Transverse colon (tissue), 4 donors: Measurements from ENCODE around the gene OSTN. TPM values are rescaled to one million over a fixed set of nuclear protein-coding genes. Genes with fewer than 3 reads are reported as not detected.

Experiments
- DNase-seq: peaks from one replicate; pipeline ENCODE4 v3.0.0-alpha.2; 2019
- H3K27ac ChIP-seq, 4 donors: fragments of 200-600 bp; sonication (generic); 2 replicates each; pipeline ENCODE4 v1.5.1; 2016 to 2018; ENCODE audit warnings: inconsistent platforms in 4 of 4
- H3K27me3 ChIP-seq: fragments of 200-600 bp; sonication (generic); 2 replicates; pipeline ENCODE4 v1.5.1; 2017; ENCODE audit warnings: inconsistent platforms
- H3K36me3 ChIP-seq, 4 donors: fragments of 200-600 bp; sonication (generic); 2 replicates each; pipeline ENCODE4 v1.5.1; 2017 to 2019; ENCODE audit warnings: inconsistent platforms in 4 of 4
- H3K4me1 ChIP-seq, 4 donors: fragments of 200-600 bp; sonication (generic); 2 replicates each; pipeline ENCODE4 v1.5.1; 2017 to 2020; ENCODE audit warnings: inconsistent platforms in 4 of 4
- H3K4me3 ChIP-seq, 4 donors: fragments of 200-600 bp; sonication (generic); 1 replicate in 1 of 4; 2 replicates in 3 of 4; pipeline versions ENCODE4 v1.5.1 to v1.6.1; 2017 to 2019; ENCODE audit warnings: inconsistent platforms in 4 of 4
- H3K9me3 ChIP-seq, 2 donors: fragments of 200-600 bp; sonication (generic); 2 replicates each; pipeline ENCODE4 v1.5.1; 2017 to 2019; ENCODE audit warnings: inconsistent platforms in 2 of 2
- CTCF ChIP-seq, 5 experiments: fragments of 200-600 bp in 3 of 5; fragments of 450-650 bp in 2 of 5; sonication (generic) in 3 of 5; IDR thresholded peaks; 1 replicate in 2 of 5; 2 replicates in 3 of 5; pipeline ENCODE4 v1.5.1; 2016 to 2017; ENCODE audit warnings: antibody characterized with exemption in 5 of 5, inconsistent platforms in 3 of 5, mild to moderate bottlenecking in 2 of 5, moderate library complexity in 1 of 5
- EP300 ChIP-seq: sonication (generic); formaldehyde crosslinking; IDR thresholded peaks from one replicate; pipeline ENCODE4 v1.6.1; 2017; ENCODE audit warnings: antibody characterized with exemption, low read depth
- POLR2A ChIP-seq: fragments of 450-650 bp; IDR thresholded peaks from one replicate; pipeline ENCODE4 v1.6.1; 2016; ENCODE audit warnings: antibody characterized with exemption, mild to moderate bottlenecking, moderate library complexity
- POLR2AphosphoS5 ChIP-seq, 3 donors: sonication (generic); formaldehyde crosslinking; IDR thresholded peaks; one replicate each; pipeline ENCODE4 v1.6.1; 2016; ENCODE audit warnings: antibody characterized with exemption in 3 of 3
- WGBS, 2 donors: methylation state at CpG; one replicate each; pipeline ENCODE4 v1.1.5; 2018; ENCODE audit warnings: low coverage in 1 of 2; 5-methylcytosine and 5-hydroxymethylcytosine counted together
- in situ Hi-C, 4 donors: fragments of 200-750 bp; cut with MboI; loops; one replicate each; pipeline versions ENCODE4 v1.15.0 to v1.15.1; 2017; ENCODE audit warnings: low sequenced_read_pairs in 3 of 4, low pct_ligation_motif_present in 1 of 4, low pct_unique_long_range_greater_than_20kb in 1 of 4
- intact Hi-C: fragments of 100-400 bp; cut with DNase I; formaldehyde crosslinking; loops from one replicate; pipeline ENCODE4 v1.15.1; 2023; ENCODE audit warnings: low total_unique reads
- total RNA-seq, 4 donors: library from RNA; depleted of rRNA; stranded (reverse); fragments of >200 nt; gene quantifications; one replicate each; pipeline ENCODE4 v1.1.0, GENCODE V29; 2016

Gene OSTN
- total RNA-seq, 4 donors from 2014 or later: 0.14 to 0.16 TPM; not detected in 2

GRCh38 chr3:191256405-191256804 is 57.4 kb downstream of the OSTN start:
- in situ Hi-C loops: no loop called here
- no peaks in the 10 kb centered on the region for H3K36me3 ChIP-seq

GRCh38 chr3:191257286-191257685 is 58.2 kb downstream of the OSTN start:
- TF ChIP-seq POLR2A (no peak), EP300 (no peak)
- no peak for DNase-seq
- WGBS, 2 donors: 76 to 93% methylated on average over 2 of the region's 2 CpGs
- in situ Hi-C loops: no loop called here
- Histone ChIP-seq H3K9me3 (no peaks in the 10 kb centered on the region), H3K27me3 (no peaks in the 10 kb centered on the region), H3K4me3 (no peak overlapping the region), H3K36me3 (no peaks in the 10 kb centered on the region), H3K27ac (no peak overlapping the region), H3K4me1 (no peaks in the 10 kb centered on the region)
- intact Hi-C loops: no loop called here

More at GRCh38 chr3:191256405-191256804, 57.4 kb downstream of the OSTN start:
- intact Hi-C loops: no loop called here
- Histone ChIP-seq H3K27ac (no peak overlapping the region), H3K9me3 (no peaks in the 10 kb centered on the region), H3K27me3 (no peaks in the 10 kb centered on the region), H3K4me3 (no peak overlapping the region), H3K4me1 (no peaks in the 10 kb centered on the region)
- TF ChIP-seq CTCF (IDR thresholded peaks at IDR 0.05) (no peak), EP300 (no peak), POLR2AphosphoS5 (IDR thresholded peaks at IDR 0.05) (no peak), POLR2A (no peak)
- no peak for DNase-seq

GRCh38 chr3:191259486-191259885 is 60.4 kb downstream of the OSTN start:
- WGBS, 2 donors: 56% methylated on average over 1 of the region's 1 CpG; no CpG with 5 or more reads in 1 of the 2 donors
- Histone ChIP-seq H3K27ac (no peak overlapping the region), H3K27me3 (no peaks in the 10 kb centered on the region), H3K4me3 (no peak overlapping the region), H3K4me1 (no peaks in the 10 kb centered on the region), H3K9me3 (no peaks in the 10 kb centered on the region), H3K36me3 (no peaks in the 10 kb centered on the region)
- DNase-seq: no peak
- TF ChIP-seq POLR2A (no peak), POLR2AphosphoS5 (IDR thresholded peaks at IDR 0.05) (no peak), EP300 (no peak), CTCF (IDR thresholded peaks at IDR 0.05) (no peak)
- intact Hi-C loops (no loop called here), in situ Hi-C loops (no loop called here)

- WGBS, 2 donors: 70 to 90% methylated on average over 7 to 11 of the region's 11 CpGs
Measured at GRCh38 chr3:191260431-191261303, 61.6 kb downstream of the OSTN start.

GRCh38 chr3:191261304-191261638 is 62.2 kb downstream of the OSTN start:
- DNase-seq: no peak
- Histone ChIP-seq H3K9me3 (no peaks in the 10 kb centered on the region), H3K27me3 (no peaks in the 10 kb centered on the region), H3K36me3 (no peaks in the 10 kb centered on the region), H3K4me1 (no peaks in the 10 kb centered on the region), H3K4me3 (no peak overlapping the region), H3K27ac (no peak overlapping the region)
- TF ChIP-seq POLR2A (no peak), EP300 (no peak), CTCF (IDR thresholded peaks at IDR 0.05) (no peak), POLR2AphosphoS5 (IDR thresholded peaks at IDR 0.05) (no peak)
- in situ Hi-C loops: no loop called here
- intact Hi-C loops: no loop called here

More at GRCh38 chr3:191260431-191261303, 61.6 kb downstream of the OSTN start:
- TF ChIP-seq POLR2A (no peak), EP300 (no peak)
- Histone ChIP-seq H3K4me1 (no peaks in the 10 kb centered on the region), H3K36me3 (no peaks in the 10 kb centered on the region), H3K27ac (no peak overlapping the region), H3K27me3 (no peaks in the 10 kb centered on the region), H3K4me3 (no peak overlapping the region), H3K9me3 (no peaks in the 10 kb centered on the region)
- DNase-seq: no peak
- in situ Hi-C loops: no loop called here
- intact Hi-C loops: no loop called here
